HG03175 (cell line): ENCODE results near the gene MAB21L2.
"Not testable (repeated sequence)": the region's sequence is repeated elsewhere in the genome, so short reads cannot be mapped to it uniquely, and the experiment has no call there.

Experiments used
- ATAC-seq: cut with Tn5 transposase; IDR thresholded peaks from one replicate; pipeline ENCODE4 v1.9.1; 2021; ENCODE audit warnings: mild to moderate bottlenecking, moderate library complexity; ENCODE audit not compliant: unreplicated experiment

The MAB21L2 gene

GRCh38 chr4:150582146-150582872, at the start of gene MAB21L2:
TSS of gene MAB21L2 (plus strand) at chr4:150582151. CDS start at chr4:150583030, 879 bp downstream.
- ATAC-seq: no peak

- no peak for ATAC-seq
Measured at GRCh38 chr4:150533673-150534072, 48.3 kb upstream of the MAB21L2 start.

- no peak for ATAC-seq
Measured at GRCh38 chr4:150534818-150535217, 47.1 kb upstream of the MAB21L2 start.

GRCh38 chr4:150537911-150538310, 44.0 kb upstream of the MAB21L2 start:
- ATAC-seq: not testable (repeated sequence)

GRCh38 chr4:150540536-150540935, 41.4 kb upstream of the MAB21L2 start:
- ATAC-seq: no peak

- no peak for ATAC-seq
Measured at GRCh38 chr4:150540959-150541360, 41.0 kb upstream of the MAB21L2 start.

GRCh38 chr4:150541681-150542080, 40.3 kb upstream of the MAB21L2 start:
- ATAC-seq: no peak

- no peak for ATAC-seq
Measured at GRCh38 chr4:150543042-150543441, 38.9 kb upstream of the MAB21L2 start.

GRCh38 chr4:150546286-150546685, 35.7 kb upstream of the MAB21L2 start:
- no peak for ATAC-seq

GRCh38 chr4:150547154-150547838, 34.7 kb upstream of the MAB21L2 start:
- no peak for ATAC-seq

- ATAC-seq: not testable (repeated sequence)
Measured at GRCh38 chr4:150557811-150558210, 24.1 kb upstream of the MAB21L2 start.

GRCh38 chr4:150561143-150561737, 20.7 kb upstream of the MAB21L2 start:
- no peak for ATAC-seq

GRCh38 chr4:150562250-150562649, 19.7 kb upstream of the MAB21L2 start:
- no peak for ATAC-seq

- no peak for ATAC-seq
Measured at GRCh38 chr4:150562751-150563150, 19.2 kb upstream of the MAB21L2 start.

- not testable (repeated sequence) for ATAC-seq
Measured at GRCh38 chr4:150564967-150565366, 17.0 kb upstream of the MAB21L2 start.

- no peak for ATAC-seq
Measured at GRCh38 chr4:150567070-150567469, 14.9 kb upstream of the MAB21L2 start.

- no peak for ATAC-seq
Measured at GRCh38 chr4:150569384-150569987, 12.5 kb upstream of the MAB21L2 start.

- ATAC-seq: no peak
Measured at GRCh38 chr4:150569998-150570535, 11.9 kb upstream of the MAB21L2 start.

- ATAC-seq: no peak
Measured at GRCh38 chr4:150570862-150571261, 11.1 kb upstream of the MAB21L2 start.

GRCh38 chr4:150572704-150573504, 9.0 kb upstream of the MAB21L2 start:
- peak; percentile 79 for ATAC-seq
